ENCODE measurements around the gene GNAI3.

The GNAI3 gene

GRCh38 chr1:109546311-109547109, 1.9 kb upstream of the GNAI3 start:
- peak; percentile 93 for DNase-seq (ENCODE audit: low read depth, low spot score)

DNA sequence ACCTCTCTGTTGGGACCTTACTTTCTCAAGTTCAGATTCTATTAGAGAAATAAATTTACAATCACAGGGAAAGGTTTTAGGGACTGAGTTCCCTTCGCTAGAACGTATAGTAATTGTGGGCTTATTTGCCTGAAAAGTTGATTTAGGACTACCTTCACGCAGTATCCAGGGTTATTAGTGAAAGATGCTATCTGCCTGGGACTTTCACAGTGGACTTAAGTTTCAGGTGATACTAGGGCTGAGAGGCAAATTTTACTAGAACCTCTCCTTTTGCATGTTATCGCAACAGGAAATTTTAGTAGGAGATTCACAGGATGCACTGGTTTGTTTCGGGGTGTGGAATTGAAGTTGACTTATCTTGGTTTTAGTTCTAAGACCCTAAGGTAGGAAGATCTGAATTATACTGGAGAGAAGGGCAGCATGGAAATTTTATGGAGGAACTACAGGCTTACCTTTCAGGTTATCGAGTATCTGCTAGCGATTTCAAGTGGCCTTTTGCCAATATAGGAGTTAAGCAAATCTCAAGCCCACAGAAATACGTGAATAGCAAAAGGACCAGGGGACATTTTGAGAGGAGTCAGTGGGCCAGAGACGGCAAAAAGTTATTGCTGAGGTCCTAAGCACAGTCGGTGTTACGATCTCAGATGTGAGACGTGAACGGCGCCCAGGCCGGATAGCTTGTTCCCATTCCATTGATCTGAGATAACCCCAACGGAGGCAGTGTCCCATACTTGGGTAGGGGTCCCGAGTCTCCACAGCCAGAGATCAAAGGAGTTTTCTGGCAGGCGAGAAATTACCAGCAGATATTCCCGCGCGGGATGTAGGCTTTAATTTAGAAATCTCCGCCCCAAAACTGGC, 723 bp upstream of the GNAI3 start:
- DNase-seq (ENCODE audit: low read depth, low spot score), result peak; percentile 52

DNA sequence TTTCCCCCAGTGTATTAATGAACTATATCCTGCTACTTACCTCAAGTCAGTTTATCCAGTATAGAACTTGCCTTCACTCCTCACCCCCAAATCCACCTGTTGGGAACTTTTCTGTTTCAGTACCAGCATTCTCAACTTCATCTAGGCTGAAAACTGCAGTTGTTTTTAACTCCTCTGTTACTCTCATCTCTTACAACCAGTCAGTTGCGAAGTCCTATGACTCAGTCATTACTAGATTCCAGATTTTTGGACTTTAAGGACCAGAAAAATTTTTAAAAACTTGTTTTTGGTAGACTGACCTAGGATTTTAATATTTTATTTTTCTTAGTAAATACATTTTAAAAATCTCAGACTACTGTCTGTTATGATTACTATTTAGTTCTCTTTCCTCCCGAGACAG, 8.1 kb downstream of the GNAI3 start:
- no peak for DNase-seq (ENCODE audit: low read depth, low spot score)

DNA sequence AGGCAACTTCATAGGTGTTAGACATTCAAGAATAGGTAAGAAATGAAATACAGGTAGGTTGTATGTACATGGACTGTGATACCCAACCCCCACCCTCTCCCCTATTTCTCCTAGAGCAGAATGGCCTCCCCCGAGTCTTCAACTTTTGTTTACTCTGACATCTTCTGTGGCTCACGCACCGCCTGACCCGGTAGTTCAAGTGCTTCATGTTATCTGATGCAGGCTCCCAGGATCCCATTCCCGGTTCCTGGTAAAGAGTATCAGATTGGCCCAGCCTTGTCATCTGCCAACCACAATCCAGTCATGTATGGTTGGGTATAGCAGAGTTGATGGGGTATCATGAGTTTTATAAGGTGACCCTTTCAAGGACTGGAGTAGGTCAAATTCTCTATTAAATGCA, 9.1 kb downstream of the GNAI3 start:
- no peak for DNase-seq (ENCODE audit: low read depth, low spot score)

- no peak for DNase-seq (ENCODE audit: low read depth, low spot score)
Observed at GRCh38 chr1:109559995-109560394, 11.6 kb downstream of the GNAI3 start.

GRCh38 chr1:109564194-109564878, 15.9 kb downstream of the GNAI3 start:
- no peak for DNase-seq (ENCODE audit: low read depth, low spot score)

- no peak for DNase-seq (ENCODE audit: low read depth, low spot score)
Observed at GRCh38 chr1:109565241-109565640, 16.8 kb downstream of the GNAI3 start.

DNA sequence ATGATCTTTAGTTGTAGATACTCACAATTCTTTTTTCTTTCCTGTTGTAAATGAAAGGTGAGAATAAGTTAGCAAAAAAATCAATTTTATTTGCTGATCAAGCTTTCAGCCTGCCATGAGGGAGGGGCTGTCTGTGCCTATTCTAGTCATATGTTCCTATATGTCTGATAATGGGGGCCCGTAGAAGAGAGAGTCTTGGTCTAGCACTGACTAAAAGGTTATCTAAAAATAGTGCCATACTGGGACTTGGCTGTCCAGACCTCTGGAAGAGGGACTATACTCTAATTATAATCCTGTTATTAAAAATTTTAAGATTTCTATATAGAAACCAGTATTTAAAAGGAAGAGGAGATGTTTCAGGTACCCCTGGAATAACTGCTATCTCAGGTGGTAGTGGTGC, 18.6 kb downstream of the GNAI3 start:
- no peak for DNase-seq (ENCODE audit: low read depth, low spot score)

DNA sequence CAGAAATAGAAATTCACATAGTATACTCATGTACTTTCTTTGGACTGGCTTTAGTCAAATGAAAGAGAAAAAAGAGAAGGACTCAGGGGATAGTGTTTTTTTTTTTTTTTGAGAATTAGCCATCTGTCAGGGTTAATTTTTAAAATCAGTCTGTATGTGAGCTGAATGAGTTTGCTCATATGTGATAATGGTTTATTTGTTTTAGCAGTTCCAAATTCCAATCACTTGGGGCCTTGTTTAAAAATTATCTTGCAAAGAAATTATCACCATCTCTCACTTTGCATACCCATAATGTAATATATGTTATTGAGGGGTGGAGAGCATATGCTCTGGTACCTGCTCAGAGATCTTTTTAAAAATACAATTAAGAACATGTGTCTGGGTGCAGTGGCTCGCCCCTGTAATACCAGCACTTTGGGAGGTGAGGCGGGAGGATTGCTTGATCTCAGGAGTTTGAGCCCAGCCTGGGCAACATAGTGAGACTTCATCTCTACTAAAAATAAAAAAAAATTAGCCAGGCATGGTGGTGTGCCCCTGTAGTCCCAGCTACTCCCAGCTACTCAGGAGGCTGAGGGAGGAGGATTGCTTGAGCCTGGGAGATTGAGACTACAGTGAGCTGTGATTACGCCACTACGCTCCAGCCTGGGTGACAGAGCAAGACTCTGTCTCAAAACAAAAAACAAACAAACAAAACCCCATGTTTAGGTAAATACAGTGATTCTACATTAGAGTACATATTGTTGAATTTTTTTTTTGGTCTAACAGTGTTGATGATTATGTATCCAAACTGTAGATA, 19.7 kb downstream of the GNAI3 start:
- DNase-seq (ENCODE audit: low read depth, low spot score), result no peak

- DNase-seq (ENCODE audit: low read depth, low spot score), result no peak
Observed at GRCh38 chr1:109569323-109569722, 20.9 kb downstream of the GNAI3 start.

DNA sequence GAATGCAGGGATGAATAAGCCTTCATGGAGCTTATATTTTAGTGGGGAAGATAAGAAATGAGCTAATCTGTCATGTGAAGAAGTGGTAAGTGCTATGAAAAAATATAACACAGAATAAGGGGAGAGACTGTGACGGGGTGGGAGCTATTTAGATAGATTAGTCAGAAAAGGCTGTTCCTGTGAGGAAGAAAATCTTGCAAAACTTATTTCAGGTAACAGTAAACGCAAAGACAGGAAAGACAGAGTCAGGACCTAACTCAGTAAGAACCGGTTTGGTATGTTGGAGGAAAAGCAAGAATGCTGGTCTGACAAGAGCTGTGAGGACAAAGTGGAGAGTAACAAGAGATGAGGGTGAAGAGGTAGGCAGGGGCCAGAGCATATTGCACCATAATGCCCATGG, 22.0 kb downstream of the GNAI3 start:
- peak; percentile 39 for DNase-seq (ENCODE audit: low read depth, low spot score)

- no peak for DNase-seq (ENCODE audit: low read depth, low spot score)
Observed at GRCh38 chr1:109573785-109574184, 25.4 kb downstream of the GNAI3 start.

DNA sequence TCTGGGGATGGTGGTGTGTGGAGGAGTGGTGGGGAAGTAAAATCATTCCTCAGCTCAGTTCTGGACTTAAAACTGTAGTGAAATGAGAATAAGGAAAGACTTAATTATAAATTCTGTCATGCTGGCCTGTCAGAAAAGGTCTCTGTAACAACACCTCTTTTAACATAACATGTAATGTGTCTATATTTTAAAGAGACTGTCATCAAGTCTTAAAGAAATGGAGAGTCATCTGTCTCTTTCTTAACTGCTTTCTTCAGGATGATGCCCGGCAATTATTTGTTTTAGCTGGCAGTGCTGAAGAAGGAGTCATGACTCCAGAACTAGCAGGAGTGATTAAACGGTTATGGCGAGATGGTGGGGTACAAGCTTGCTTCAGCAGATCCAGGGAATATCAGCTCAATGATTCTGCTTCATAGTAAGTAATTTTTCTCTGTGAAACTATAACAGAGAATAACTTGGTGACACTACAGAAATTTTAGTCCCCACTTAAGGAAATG, 30.6 kb downstream of the GNAI3 start:
- DNase-seq (ENCODE audit: low read depth, low spot score), result peak; percentile 26

- peak; percentile 70 for DNase-seq (ENCODE audit: low read depth, low spot score)
Observed at GRCh38 chr1:109579491-109579890, 31.1 kb downstream of the GNAI3 start.

DNA sequence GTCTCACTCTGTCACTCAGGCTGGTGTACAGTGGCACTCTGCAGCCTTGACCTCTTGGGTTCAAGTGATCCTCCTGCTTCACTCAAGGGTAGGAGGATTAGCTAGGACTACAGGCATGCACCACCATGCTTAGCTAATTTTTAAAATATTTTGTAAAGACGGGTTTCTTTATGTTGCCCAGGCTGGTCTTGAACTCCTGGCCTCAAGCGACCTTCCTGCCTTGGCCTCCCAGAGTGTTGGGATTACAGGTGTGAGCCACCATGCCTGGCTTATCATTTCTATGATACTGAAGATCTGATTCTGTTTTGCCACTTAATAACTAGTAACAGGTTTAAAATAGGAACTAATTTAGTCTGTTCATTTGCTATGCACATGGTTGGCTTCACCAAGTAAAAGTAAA, 33.6 kb downstream of the GNAI3 start:
- DNase-seq (ENCODE audit: low read depth, low spot score), result no peak

- DNase-seq (ENCODE audit: low read depth, low spot score), result no peak
Observed at GRCh38 chr1:109584766-109585165, 36.4 kb downstream of the GNAI3 start.

DNA sequence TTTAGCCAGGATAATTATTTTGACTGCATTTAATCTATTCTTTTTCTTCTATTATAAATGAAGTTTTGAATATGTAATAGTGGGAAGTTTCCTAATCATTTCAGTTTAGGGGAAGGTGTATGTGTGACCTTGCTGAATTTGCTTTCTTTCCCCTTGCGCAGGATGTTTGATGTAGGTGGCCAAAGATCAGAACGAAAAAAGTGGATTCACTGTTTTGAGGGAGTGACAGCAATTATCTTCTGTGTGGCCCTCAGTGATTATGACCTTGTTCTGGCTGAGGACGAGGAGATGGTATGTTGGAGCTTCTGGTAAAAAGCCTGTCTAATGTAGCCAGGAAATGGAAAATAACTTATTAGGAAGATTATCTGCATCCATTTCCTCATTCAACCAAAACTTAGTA, 37.6 kb downstream of the GNAI3 start:
- DNase-seq (ENCODE audit: low read depth, low spot score), result no peak

DNA sequence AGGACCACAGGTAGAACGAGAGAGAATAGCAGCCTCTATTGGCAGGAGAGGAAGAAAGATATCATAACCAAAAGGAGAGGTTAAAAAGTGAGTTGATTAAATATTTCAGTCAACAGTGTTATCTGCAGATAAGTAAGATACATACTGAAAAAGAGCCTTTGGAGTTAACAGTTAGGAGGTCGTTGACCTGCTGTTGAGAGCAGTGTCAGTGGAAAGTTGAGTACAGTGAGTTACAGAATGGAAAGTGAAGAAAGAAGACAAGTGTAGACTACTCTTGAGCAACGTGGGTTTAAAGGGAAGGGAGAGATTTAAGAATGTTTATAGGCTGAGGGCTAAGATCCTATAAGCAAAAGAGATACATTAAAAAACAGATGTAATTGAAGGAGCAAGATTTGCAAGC, 40.8 kb downstream of the GNAI3 start:
- DNase-seq (ENCODE audit: low read depth, low spot score), result no peak

GRCh38 chr1:109589679-109590078, 41.3 kb downstream of the GNAI3 start:
- no peak for DNase-seq (ENCODE audit: low read depth, low spot score)

DNA sequence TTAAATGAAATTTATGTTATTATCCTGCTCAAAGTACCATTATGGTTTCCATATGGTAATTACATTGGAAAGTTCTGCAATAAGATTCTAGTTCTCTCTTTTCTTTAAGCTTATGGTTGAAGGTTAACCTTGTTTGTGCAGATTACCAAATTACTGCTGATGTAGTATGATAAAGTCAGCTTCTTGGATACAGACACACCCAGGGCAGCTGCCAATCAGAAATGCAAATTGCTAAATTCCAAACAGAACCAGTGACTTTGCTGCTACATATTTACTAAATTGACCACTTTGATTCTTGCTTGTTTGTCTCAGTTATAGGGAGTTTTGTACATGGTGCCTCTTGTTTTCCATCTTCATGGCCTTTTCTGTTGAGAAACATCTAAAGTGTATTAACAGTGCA, 44.5 kb downstream of the GNAI3 start:
- DNase-seq (ENCODE audit: low read depth, low spot score), result no peak

GRCh38 chr1:109595531-109595930, 47.1 kb downstream of the GNAI3 start:
- no peak for DNase-seq (ENCODE audit: low read depth, low spot score)

All from astrocyte of the hippocampus (primary cell).